ENCODE results near the gene RWDD1.

GRCh38 chr6:116560130-116560529, 11.2 kb upstream of the RWDD1 start:
- TF ChIP-seq CTCF (IDR thresholded peaks at IDR 0.05) (no peak), ZFX (IDR thresholded peaks at IDR 0.05; ENCODE audit: borderline replicate concordance) (no peak)
